ENCODE results near the gene GPR6. TPM values are rescaled to one million over a fixed set of nuclear protein-coding genes. Genes with fewer than 3 reads are reported as not detected.
A peak's percentile ranks its signal among the peaks of the same experiment; 100 is the strongest.

The GPR6 gene
- total RNA-seq, result not detected

- DNase-seq (peak; percentile 39 to 80), ATAC-seq (ENCODE audit: low FRiP score in 2 of 2) (peak; percentile 66 to 68)
- WGBS, 2 donors, result 5 to 6% methylated on average over 8 to 40 of the region's 50 CpGs
These were observed at the start of gene GPR6 for GRCh38 chr6:109978174-109979032. TSS of gene GPR6 (plus strand) at chr6:109978311. CDS start at chr6:109979113, 802 bp downstream.

GRCh38 chr6:109934293-109934692 lies 43.8 kb upstream of the GPR6 start:
- no peaks in the 10 kb centered on the region for H3K27me3 ChIP-seq
- no peak for TF ChIP-seq CTCF (IDR thresholded peaks at IDR 0.05)
- no peaks in the 10 kb centered on the region for H3K36me3 ChIP-seq
- no peak overlapping the region for H3K4me3 ChIP-seq
- WGBS, 2 donors, result 76 to 84% methylated on average over 5 to 8 of the region's 8 CpGs
- no peaks in the 10 kb centered on the region for H3K9me3 ChIP-seq
- ATAC-seq (ENCODE audit: low FRiP score in 2 of 2), result peak; percentile 23 to 49
- no peak overlapping the region for H3K27ac ChIP-seq
- no peaks in the 10 kb centered on the region for H3K4me1 ChIP-seq
- DNase-seq, result peak in 1 of 2 donors; percentile 55

More at GRCh38 chr6:109978174-109979032, at the start of gene GPR6:
- no peaks in the 10 kb centered on the region for H3K9me3 ChIP-seq
- H3K27me3 ChIP-seq, result peaks cover 0 to 25% (median 15%) of the 10 kb centered on the region in 4 donors
- no peaks in the 10 kb centered on the region for H3K4me1 ChIP-seq
- no peak within 1 kb of the TSS for H3K27ac ChIP-seq
- TF ChIP-seq POLR2AphosphoS5 (IDR thresholded peaks at IDR 0.05) (no peak), CTCF (IDR thresholded peaks at IDR 0.05) (no peak), POLR2A (IDR thresholded peaks at IDR 0.05) (no peak), EP300 (IDR thresholded peaks at IDR 0.05) (no peak)
- no peak within 1 kb of the TSS for H3K4me3 ChIP-seq
- no peaks in the 10 kb centered on the region for H3K36me3 ChIP-seq

GRCh38 chr6:109939654-109940053 lies 38.5 kb upstream of the GPR6 start:
- no peak for ATAC-seq (ENCODE audit: low FRiP score in 2 of 2)
- 87 to 93% methylated on average over 2 of the region's 2 CpGs for WGBS, 2 donors

GRCh38 chr6:109944448-109944847 lies 33.7 kb upstream of the GPR6 start:
- no peaks in the 10 kb centered on the region for H3K36me3 ChIP-seq
- no peak for DNase-seq
- no peaks in the 10 kb centered on the region for H3K9me3 ChIP-seq
- no peak overlapping the region for H3K27ac ChIP-seq
- 67 to 82% methylated on average over 1 to 4 of the region's 4 CpGs for WGBS, 2 donors
- no peaks in the 10 kb centered on the region for H3K4me1 ChIP-seq
- H3K27me3 ChIP-seq, result no peaks in the 10 kb centered on the region
- no peak for TF ChIP-seq CTCF (IDR thresholded peaks at IDR 0.05)
- H3K4me3 ChIP-seq, result no peak overlapping the region
- no peak for ATAC-seq (ENCODE audit: low FRiP score in 2 of 2)

More at GRCh38 chr6:109939654-109940053, 38.5 kb upstream of the GPR6 start:
- Histone ChIP-seq H3K4me3 (no peak overlapping the region), H3K27me3 (no peaks in the 10 kb centered on the region), H3K9me3 (no peaks in the 10 kb centered on the region), H3K36me3 (no peaks in the 10 kb centered on the region), H3K27ac (no peak overlapping the region), H3K4me1 (no peaks in the 10 kb centered on the region)
- DNase-seq, result no peak
- no peak for TF ChIP-seq POLR2A (IDR thresholded peaks at IDR 0.05)
- TF ChIP-seq EP300 (IDR thresholded peaks at IDR 0.05), result no peak
- TF ChIP-seq POLR2AphosphoS5 (IDR thresholded peaks at IDR 0.05), result no peak
- no peak for TF ChIP-seq CTCF (IDR thresholded peaks at IDR 0.05)

GRCh38 chr6:109945091-109945490 lies 33.0 kb upstream of the GPR6 start:
- H3K4me3 ChIP-seq, result no peak overlapping the region
- H3K27me3 ChIP-seq, result no peaks in the 10 kb centered on the region
- no peak overlapping the region for H3K27ac ChIP-seq
- ATAC-seq (ENCODE audit: low FRiP score in 2 of 2), result no peak
- H3K36me3 ChIP-seq, result no peaks in the 10 kb centered on the region
- no peak for TF ChIP-seq CTCF (IDR thresholded peaks at IDR 0.05)
- TF ChIP-seq POLR2AphosphoS5 (IDR thresholded peaks at IDR 0.05), result no peak
- no peak for TF ChIP-seq EP300 (IDR thresholded peaks at IDR 0.05)
- no peak for TF ChIP-seq POLR2A (IDR thresholded peaks at IDR 0.05)
- H3K4me1 ChIP-seq, result no peaks in the 10 kb centered on the region
- DNase-seq, result no peak
- H3K9me3 ChIP-seq, result no peaks in the 10 kb centered on the region
